Astrocyte of the cerebellum (primary cell): Measurements from ENCODE around the gene RNGTT.

ENCODE experiments used
- DNase-seq: peaks from one replicate; pipeline ENCODE4 v3.0.0-alpha.2; 2011; ENCODE audit warnings: low read depth
- H3K4me3 ChIP-seq: 2 replicates; pipeline ENCODE4 v1.5.1; 2011; ENCODE audit warnings: mild to moderate bottlenecking, low read depth, low read length, moderate library complexity
- in situ Hi-C: cut with HindIII; loops from 2 replicates; pipeline ENCODE4 v1.10.0; 2017; ENCODE audit warnings: low sequenced_read_pairs
- TF ChIP-seq, protein P1 (sequence below): IDR thresholded peaks from 2 replicates; pipeline ENCODE4 v1.5.1; 2012; ENCODE audit warnings: low read length, low read depth, moderate library complexity, mild to moderate bottlenecking; ENCODE audit errors: missing control alignments

Gene RNGTT

DNA sequence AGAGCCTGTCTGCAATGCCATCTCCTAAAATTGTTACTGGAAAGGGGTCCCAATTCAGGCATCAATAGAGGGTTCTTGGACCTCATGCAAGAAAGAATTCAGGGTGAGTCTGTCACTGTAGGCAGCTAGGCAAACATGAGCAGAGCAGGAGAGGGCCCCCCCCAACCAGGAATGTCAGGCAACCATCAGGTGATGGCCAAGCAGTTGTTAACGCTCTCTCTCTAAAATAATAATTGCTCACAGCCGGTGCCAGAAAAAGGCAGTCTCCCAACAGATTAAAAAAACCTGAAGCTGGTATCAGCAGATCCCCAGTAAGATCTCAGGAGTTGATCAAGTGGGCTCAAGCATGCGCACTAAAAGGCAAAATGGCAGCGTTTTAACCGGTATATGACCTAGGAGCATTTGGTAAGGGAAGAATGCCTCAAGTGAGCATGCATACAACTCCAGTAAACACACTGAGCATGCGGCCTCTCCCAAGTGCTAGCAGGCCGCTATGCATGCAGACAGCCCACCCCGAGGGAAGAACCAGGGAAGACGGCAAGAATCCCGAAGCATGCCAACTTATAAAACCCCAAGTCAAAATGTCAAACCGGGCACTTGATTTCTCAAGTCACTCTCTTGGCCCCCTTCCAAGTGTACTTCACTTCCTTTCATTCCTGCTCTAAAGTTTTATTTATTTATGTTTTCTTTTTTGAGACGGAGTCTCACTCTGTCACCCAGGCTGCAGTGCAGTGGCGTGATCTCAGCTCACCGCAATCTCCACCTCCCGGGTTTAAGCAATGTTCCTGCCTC, 44.0 kb upstream of the RNGTT start:
- TF ChIP-seq, protein P1, sequence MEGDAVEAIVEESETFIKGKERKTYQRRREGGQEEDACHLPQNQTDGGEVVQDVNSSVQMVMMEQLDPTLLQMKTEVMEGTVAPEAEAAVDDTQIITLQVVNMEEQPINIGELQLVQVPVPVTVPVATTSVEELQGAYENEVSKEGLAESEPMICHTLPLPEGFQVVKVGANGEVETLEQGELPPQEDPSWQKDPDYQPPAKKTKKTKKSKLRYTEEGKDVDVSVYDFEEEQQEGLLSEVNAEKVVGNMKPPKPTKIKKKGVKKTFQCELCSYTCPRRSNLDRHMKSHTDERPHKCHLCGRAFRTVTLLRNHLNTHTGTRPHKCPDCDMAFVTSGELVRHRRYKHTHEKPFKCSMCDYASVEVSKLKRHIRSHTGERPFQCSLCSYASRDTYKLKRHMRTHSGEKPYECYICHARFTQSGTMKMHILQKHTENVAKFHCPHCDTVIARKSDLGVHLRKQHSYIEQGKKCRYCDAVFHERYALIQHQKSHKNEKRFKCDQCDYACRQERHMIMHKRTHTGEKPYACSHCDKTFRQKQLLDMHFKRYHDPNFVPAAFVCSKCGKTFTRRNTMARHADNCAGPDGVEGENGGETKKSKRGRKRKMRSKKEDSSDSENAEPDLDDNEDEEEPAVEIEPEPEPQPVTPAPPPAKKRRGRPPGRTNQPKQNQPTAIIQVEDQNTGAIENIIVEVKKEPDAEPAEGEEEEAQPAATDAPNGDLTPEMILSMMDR, result no peak
- in situ Hi-C loops, result no loop called here
- no peak for DNase-seq

DNA sequence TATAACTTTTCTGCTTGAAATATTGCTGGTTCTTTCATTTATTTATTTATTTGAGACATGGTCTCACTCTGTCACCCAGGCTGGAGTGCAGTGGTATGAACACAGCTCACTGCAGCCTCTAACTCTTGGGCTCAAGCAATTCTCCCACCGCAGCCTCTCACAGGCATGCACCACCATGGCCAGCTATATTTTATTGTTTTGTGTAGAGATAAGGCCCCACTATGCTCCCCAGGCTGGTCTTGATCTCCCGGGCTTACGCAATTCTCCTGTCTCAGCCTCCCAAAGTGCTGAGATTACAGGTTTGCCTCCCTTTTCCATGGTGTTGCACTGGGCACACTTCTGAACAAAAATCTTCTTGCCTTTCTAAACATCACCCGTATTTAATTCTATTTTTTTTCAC, 39.1 kb upstream of the RNGTT start:
- no peak for DNase-seq
- no peak overlapping the region for H3K4me3 ChIP-seq
- TF ChIP-seq, protein P1, result no peak
- in situ Hi-C loops, result no loop called here

More for the DNA sequence above, 44.0 kb upstream of the RNGTT start:
- no peak overlapping the region for H3K4me3 ChIP-seq

DNA sequence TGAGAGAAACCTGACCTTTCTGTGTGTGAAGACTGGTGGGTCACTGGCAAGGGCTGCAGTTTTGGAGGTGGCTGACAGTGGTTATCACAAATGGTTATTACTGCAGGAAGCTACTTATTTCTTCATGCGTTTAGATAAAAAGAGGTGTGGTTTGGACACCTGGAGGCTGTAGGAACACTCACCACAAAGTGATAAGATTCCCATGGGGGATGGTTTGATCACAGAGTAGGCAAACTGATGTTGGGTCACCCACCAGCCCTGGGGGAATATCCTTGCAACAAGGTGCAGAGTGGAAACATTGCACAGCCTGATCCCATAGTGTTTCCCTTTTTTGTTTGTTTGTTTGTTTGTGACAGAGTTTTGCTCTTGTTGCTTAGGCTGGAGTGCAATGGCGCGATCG, 33.9 kb upstream of the RNGTT start:
- TF ChIP-seq, protein P1, result no peak
- no peak for DNase-seq
- in situ Hi-C loops, result loop anchor here (25.0 kb wide), 1 partner anchor 240 kb away; no protein-coding TSS in a partner anchor
- H3K4me3 ChIP-seq, result no peak overlapping the region

DNA sequence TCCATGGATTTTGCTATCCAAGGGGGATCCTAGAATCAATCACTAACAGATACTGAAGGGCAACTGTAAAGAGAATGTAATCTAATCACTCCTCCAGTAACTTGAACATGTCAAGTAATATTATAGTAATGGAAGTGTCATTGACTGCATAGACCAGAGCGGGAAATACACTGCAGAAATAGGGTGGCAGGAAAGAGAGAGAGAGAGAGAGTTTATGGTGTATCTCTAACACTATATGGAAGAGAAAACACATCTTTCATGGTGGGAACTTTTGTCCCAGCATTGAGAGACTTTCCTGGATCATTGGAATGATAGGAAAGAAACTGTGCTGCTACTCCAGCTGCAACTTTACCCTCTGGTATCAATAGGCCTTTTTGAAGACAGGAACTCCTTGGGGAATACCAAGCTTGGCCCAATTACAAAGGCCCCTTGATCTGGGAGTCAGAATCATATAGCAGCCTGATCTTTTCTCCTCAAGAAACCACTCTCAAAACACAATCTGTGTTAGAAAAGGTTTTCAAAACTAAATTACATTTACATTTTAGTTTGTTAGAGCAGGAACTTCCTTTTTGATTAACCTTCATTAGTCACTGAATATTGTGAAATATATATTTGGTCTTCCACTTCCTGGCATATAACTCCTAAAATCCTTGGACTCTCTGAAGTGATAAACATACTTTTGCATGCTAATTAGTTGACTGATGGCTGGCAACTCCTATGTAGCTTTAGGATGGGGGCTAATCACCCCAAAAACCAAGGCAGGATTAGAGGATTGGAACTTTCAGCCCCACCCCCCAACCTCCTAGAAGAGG, 29.5 kb upstream of the RNGTT start:
- TF ChIP-seq, protein P1, result no peak
- no peak for DNase-seq
- in situ Hi-C loops, result loop anchor here (25.0 kb wide), 1 partner anchor 244 kb away; no protein-coding TSS in a partner anchor
- H3K4me3 ChIP-seq, result no peak overlapping the region

DNA sequence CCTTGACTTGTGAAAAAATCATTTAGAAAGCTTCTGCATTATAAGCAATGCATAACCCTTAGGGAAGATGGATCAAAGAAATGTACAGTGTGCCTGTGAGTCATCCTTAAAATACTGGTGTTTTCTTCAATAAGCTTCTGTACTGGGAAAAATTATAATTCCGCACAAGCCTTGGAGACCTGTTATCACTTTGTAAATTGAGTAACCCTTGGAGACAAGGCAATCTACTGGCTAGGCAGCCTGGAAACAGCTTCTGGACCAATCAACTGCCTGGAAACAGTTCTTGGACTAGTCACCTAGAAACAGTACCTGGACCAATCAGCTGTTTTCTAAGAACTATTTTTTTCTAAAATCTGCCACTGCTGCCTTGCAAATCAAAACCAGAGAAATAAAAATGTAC, 25.8 kb upstream of the RNGTT start:
- in situ Hi-C loops, result loop anchor here (25.0 kb wide), 1 partner anchor 248 kb away; no protein-coding TSS in a partner anchor
- DNase-seq, result no peak
- TF ChIP-seq, protein P1, result no peak
- H3K4me3 ChIP-seq, result no peak overlapping the region

DNA sequence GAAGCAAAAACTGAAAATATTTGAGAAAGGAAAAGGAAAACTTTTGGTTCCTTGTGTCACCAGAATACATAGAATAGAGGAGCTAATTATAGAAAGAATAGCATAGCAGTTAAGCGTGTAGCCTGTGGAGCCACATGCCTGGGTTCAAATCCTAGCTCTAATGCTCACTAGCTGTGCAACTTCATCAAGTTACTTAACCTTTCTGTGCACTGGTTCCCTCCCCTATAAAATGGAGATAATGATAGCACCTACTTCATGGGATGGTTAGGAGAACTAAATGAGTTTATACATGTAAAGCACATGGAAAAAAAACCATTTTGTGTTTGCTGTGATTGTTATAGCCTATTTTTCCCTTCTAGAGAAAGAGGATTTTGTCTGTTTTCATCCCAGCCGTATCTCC, 24.5 kb upstream of the RNGTT start:
- TF ChIP-seq, protein P1, result no peak
- no peak for DNase-seq
- in situ Hi-C loops, result loop anchor here (25.0 kb wide), 1 partner anchor 249 kb away; no protein-coding TSS in a partner anchor
- H3K4me3 ChIP-seq, result no peak overlapping the region
